Parathyroid adenoma (tissue), 2 donors: ENCODE results near the gene NFYC.

ENCODE experiments used
- H2AFZ ChIP-seq: fragments of 300-600 bp; sonication (generic); one replicate; pipeline ENCODE4 v1.7.0; 2017; ENCODE audit warnings: antibody characterized with exemption, mild to moderate bottlenecking
- H3K27ac ChIP-seq: fragments of 300-600 bp; sonication (generic); one replicate; pipeline ENCODE4 v1.7.0; 2017
- H3K27me3 ChIP-seq: fragments of 300-600 bp; sonication (generic); one replicate; pipeline ENCODE4 v1.7.0; 2017; ENCODE audit warnings: low read length; ENCODE audit not compliant: control insufficient read depth, insufficient read depth
- H3K36me3 ChIP-seq: fragments of 300-600 bp; sonication (generic); one replicate; pipeline ENCODE4 v1.7.0; 2017; ENCODE audit warnings: low read length; ENCODE audit not compliant: control insufficient read depth, insufficient read depth
- H3K4me1 ChIP-seq: fragments of 300-600 bp; sonication (generic); one replicate; pipeline ENCODE4 v1.7.0; 2017; ENCODE audit warnings: control low read depth
- H3K4me2 ChIP-seq: fragments of 300-600 bp; sonication (generic); one replicate; pipeline ENCODE4 v1.7.0; 2017; ENCODE audit warnings: low read length
- H3K4me3 ChIP-seq: fragments of 300-600 bp; sonication (generic); one replicate; pipeline ENCODE4 v1.7.0; 2017; ENCODE audit warnings: low read depth, low read length
- H3K79me2 ChIP-seq: fragments of 300-600 bp; sonication (generic); one replicate; pipeline ENCODE4 v1.7.0; 2017; ENCODE audit warnings: control low read depth
- H3K9ac ChIP-seq: fragments of 300-600 bp; sonication (generic); one replicate; pipeline ENCODE4 v1.7.0; 2017; ENCODE audit warnings: mild to moderate bottlenecking
- H3K9me3 ChIP-seq: fragments of 300-600 bp; sonication (generic); one replicate; pipeline ENCODE4 v1.7.0; 2017; ENCODE audit warnings: low read length; ENCODE audit not compliant: control insufficient read depth
- CTCF ChIP-seq: fragments of 300-600 bp; sonication (generic); IDR thresholded peaks from one replicate; pipeline ENCODE4 v1.7.0; 2017; ENCODE audit warnings: antibody characterized with exemption, mild to moderate bottlenecking
- donor health status: primary hyperparathyroidism.

The NFYC gene

GRCh38 chr1:40648928-40649591 lies 42.4 kb upstream of the NFYC start:
- H3K4me3 ChIP-seq = no peak overlapping the region
- H2AFZ ChIP-seq = no peak overlapping the region
- no peak overlapping the region for H3K9ac ChIP-seq
- H3K79me2 ChIP-seq = no peaks in the 10 kb centered on the region
- H3K4me2 ChIP-seq = no peak overlapping the region
- no peaks in the 10 kb centered on the region for H3K36me3 ChIP-seq
- H3K4me1 ChIP-seq = no peaks in the 10 kb centered on the region
- no peak overlapping the region for H3K27ac ChIP-seq
- no peaks in the 10 kb centered on the region for H3K27me3 ChIP-seq
- TF ChIP-seq CTCF = no peak
- H3K9me3 ChIP-seq = no peaks in the 10 kb centered on the region

- Histone ChIP-seq H3K36me3 (no peaks in the 10 kb centered on the region), H3K9ac (no peak overlapping the region), H3K4me2 (no peak overlapping the region), H3K4me3 (no peak overlapping the region), H3K79me2 (no peaks in the 10 kb centered on the region), H3K27me3 (no peaks in the 10 kb centered on the region), H3K27ac (no peak overlapping the region), H3K9me3 (no peaks in the 10 kb centered on the region), H2AFZ (no peak overlapping the region), H3K4me1 (no peaks in the 10 kb centered on the region)
- TF ChIP-seq CTCF = no peak
Observed at GRCh38 chr1:40649592-40649930, 41.9 kb upstream of the NFYC start.

- no peak overlapping the region for H3K4me2 ChIP-seq
- H3K27me3 ChIP-seq = no peaks in the 10 kb centered on the region
- H3K9ac ChIP-seq = no peak overlapping the region
- H3K4me1 ChIP-seq = no peaks in the 10 kb centered on the region
- peak; percentile 9 for TF ChIP-seq CTCF
- H3K79me2 ChIP-seq = no peaks in the 10 kb centered on the region
- no peaks in the 10 kb centered on the region for H3K36me3 ChIP-seq
- no peak overlapping the region for H3K4me3 ChIP-seq
- H2AFZ ChIP-seq = no peak overlapping the region
- H3K27ac ChIP-seq = no peak overlapping the region
- no peaks in the 10 kb centered on the region for H3K9me3 ChIP-seq
Observed at GRCh38 chr1:40650075-40650474, 41.4 kb upstream of the NFYC start.

GRCh38 chr1:40651138-40651857 lies 40.2 kb upstream of the NFYC start:
- TF ChIP-seq CTCF = no peak
- no peak overlapping the region for H3K27ac ChIP-seq

GRCh38 chr1:40652468-40652867 lies 39.0 kb upstream of the NFYC start:
- H3K4me2 ChIP-seq = no peak overlapping the region
- no peaks in the 10 kb centered on the region for H3K9me3 ChIP-seq
- no peaks in the 10 kb centered on the region for H3K79me2 ChIP-seq
- TF ChIP-seq CTCF = no peak
- H3K4me1 ChIP-seq = no peaks in the 10 kb centered on the region
- H3K9ac ChIP-seq = no peak overlapping the region
- H3K36me3 ChIP-seq = no peaks in the 10 kb centered on the region
- H2AFZ ChIP-seq = no peak overlapping the region
- H3K27me3 ChIP-seq = no peaks in the 10 kb centered on the region
- no peak overlapping the region for H3K27ac ChIP-seq
- no peak overlapping the region for H3K4me3 ChIP-seq

More at GRCh38 chr1:40651138-40651857, 40.2 kb upstream of the NFYC start:
- Histone ChIP-seq H3K9ac (no peak overlapping the region), H3K4me3 (no peak overlapping the region), H3K4me1 (no peaks in the 10 kb centered on the region), H3K9me3 (no peaks in the 10 kb centered on the region), H3K36me3 (no peaks in the 10 kb centered on the region), H3K79me2 (no peaks in the 10 kb centered on the region), H3K27me3 (no peaks in the 10 kb centered on the region), H2AFZ (no peak overlapping the region), H3K4me2 (no peak overlapping the region)
